ENCODE data around the gene ST7.
A peak's percentile ranks its signal among the peaks of the same experiment; 100 is the strongest.

The ST7 gene

DNA sequence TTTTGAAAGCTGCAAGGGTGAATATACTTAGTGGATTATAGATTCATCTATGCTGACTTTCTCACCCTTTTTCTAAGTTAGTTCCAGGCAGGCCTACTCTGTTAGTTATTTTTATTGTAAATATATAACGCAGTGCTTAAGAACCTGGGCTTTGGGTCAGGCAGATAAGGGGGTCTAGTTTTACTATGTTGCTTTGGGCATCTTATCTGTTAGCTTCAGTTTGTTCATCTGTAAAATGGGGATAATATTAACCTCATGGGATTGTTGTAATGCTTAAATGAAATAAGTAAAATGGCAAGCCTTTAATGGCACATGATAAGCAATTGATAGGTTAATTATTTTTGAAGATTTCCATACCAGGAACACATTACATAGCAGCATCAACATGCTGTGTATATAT lies 79.5 kb downstream of the ST7 start:
- no peak for TF ChIP-seq POLR2A (IDR thresholded peaks at IDR 0.05; ENCODE audit: low read depth, low read length)
- no peak for FAIRE-seq

GRCh38 chr7:117034851-117035464 lies 81.7 kb downstream of the ST7 start:
- FAIRE-seq: no peak
- no peak for TF ChIP-seq POLR2A (IDR thresholded peaks at IDR 0.05; ENCODE audit: low read depth, low read length)
- no peak for DNase-seq (ENCODE audit: insufficient read length, low spot score)

More for the DNA sequence above, 79.5 kb downstream of the ST7 start:
- no peak for DNase-seq (ENCODE audit: insufficient read length, low spot score)

DNA sequence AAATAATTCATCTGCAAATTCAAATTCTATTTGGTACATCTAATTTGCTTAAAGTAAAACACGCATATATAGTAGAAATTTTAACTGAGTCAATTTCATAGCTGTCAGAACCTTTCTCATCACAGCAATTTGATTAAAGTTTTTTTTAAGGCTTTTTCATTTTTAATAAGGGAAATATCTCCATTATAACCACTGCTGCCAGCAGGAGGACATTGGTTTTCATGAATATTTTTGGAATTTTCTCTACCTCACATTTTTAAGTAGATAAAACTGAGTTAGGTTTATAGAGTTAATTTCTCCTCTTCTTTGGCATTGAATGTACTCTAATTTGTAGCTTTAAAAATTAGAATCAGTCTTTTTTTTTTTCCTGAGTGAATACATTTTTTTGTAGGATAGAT lies 82.2 kb downstream of the ST7 start:
- TF ChIP-seq POLR2A (IDR thresholded peaks at IDR 0.05; ENCODE audit: low read depth, low read length): no peak
- no peak for FAIRE-seq
- no peak for DNase-seq (ENCODE audit: insufficient read length, low spot score)

- no peak for DNase-seq (ENCODE audit: insufficient read length, low spot score)
- FAIRE-seq: no peak
- no peak for TF ChIP-seq POLR2A (IDR thresholded peaks at IDR 0.05; ENCODE audit: low read depth, low read length)
Measured at GRCh38 chr7:117036053-117036669, 82.9 kb downstream of the ST7 start.

DNA sequence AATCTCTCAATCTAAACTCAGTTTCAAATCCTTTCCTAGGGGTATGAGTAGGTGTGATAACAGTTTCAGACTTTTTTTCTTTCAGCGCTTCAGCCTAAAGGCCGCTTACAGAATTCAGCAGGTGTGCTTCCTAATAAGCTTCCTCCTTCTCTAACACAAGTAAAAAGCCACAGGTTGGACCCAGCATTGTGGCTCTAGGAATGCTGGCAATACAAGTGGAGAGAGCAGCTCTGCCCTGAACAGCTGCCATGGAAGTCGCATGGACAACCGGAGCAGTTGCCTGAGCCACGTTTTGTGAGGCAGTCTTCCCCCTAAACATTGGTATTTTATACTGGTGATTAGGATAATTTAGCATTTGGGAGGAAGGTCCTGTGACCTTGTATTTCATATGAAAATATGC lies 83.5 kb downstream of the ST7 start:
- TF ChIP-seq POLR2A (IDR thresholded peaks at IDR 0.05; ENCODE audit: low read depth, low read length): no peak
- DNase-seq (ENCODE audit: insufficient read length, low spot score) (no peak), FAIRE-seq (no peak)

- TF ChIP-seq POLR2A (IDR thresholded peaks at IDR 0.05; ENCODE audit: low read depth, low read length): no peak
- FAIRE-seq (no peak), DNase-seq (ENCODE audit: insufficient read length, low spot score) (no peak)
Measured at GRCh38 chr7:117038408-117038807, 85.1 kb downstream of the ST7 start.

DNA sequence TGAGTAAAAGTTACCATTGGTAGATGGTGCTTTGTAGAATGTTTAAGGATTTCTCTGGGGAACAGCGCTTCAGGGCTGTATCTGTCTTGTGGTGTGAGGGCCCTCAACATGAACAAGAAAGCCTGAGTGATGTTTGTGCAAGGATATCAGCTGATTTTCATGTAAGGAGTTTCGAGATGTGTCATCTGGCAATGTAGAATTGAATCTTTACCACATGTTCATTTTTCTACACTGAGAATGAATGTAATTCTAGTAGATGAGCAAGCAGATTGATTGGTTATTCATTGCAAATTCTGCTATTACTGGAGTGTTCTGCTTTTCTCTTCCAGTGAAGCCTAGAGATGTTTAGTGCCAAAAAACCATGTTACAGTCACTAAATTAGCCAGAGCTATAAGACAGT lies 87.7 kb downstream of the ST7 start:
- TF ChIP-seq POLR2A (IDR thresholded peaks at IDR 0.05; ENCODE audit: low read depth, low read length): no peak
- DNase-seq (ENCODE audit: insufficient read length, low spot score) (no peak), FAIRE-seq (peak; percentile 72)

- no peak for TF ChIP-seq POLR2A (IDR thresholded peaks at IDR 0.05; ENCODE audit: low read depth, low read length)
- FAIRE-seq (no peak), DNase-seq (ENCODE audit: insufficient read length, low spot score) (no peak)
Measured at GRCh38 chr7:117041822-117042221, 88.5 kb downstream of the ST7 start.

DNA sequence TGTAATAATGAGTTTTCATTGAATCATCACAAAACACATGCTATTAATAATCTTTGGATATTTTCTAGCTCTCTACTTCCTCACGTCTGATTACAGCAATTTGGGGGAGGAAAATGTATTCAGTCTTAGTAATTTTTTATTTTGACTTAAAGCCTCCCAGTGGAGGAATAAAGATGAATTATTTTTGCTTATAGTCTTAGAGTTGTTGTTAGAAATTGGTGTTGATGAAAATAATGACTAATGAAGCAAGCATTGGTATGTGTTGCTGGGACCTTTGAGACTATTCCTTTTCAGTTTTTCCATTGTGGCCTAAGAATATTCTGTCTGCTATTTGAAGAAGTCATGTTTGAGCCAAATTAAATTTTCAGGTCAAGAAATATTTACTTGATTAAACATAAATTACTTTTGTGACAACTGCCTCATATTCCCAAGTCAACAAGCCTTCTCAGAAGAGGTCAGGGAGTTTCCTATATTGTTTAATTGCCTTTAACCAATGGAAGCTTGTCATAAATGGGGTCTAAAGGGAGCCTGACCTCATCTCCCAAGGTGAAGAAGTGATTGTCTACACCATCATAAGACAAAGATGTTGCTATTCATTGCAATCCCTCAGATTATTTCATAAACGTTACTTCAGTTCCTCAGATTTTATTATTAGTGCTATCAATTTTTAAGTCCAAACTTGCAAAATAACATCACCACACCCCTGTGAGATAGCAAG lies 90.0 kb downstream of the ST7 start:
- TF ChIP-seq POLR2A (IDR thresholded peaks at IDR 0.05; ENCODE audit: low read depth, low read length): no peak
- DNase-seq (ENCODE audit: insufficient read length, low spot score): no peak
- FAIRE-seq: no peak

- no peak for FAIRE-seq
- TF ChIP-seq POLR2A (IDR thresholded peaks at IDR 0.05; ENCODE audit: low read depth, low read length): no peak
- no peak for DNase-seq (ENCODE audit: insufficient read length, low spot score)
Measured at GRCh38 chr7:117044664-117045063, 91.4 kb downstream of the ST7 start.

- TF ChIP-seq POLR2A (IDR thresholded peaks at IDR 0.05; ENCODE audit: low read depth, low read length): no peak
- DNase-seq (ENCODE audit: insufficient read length, low spot score) (no peak), FAIRE-seq (no peak)
Measured at GRCh38 chr7:117045927-117046710, 92.8 kb downstream of the ST7 start.

GRCh38 chr7:117047496-117047895 lies 94.2 kb downstream of the ST7 start:
- FAIRE-seq (no peak), DNase-seq (ENCODE audit: insufficient read length, low spot score) (no peak)
- no peak for TF ChIP-seq POLR2A (IDR thresholded peaks at IDR 0.05; ENCODE audit: low read depth, low read length)

- no peak for TF ChIP-seq POLR2A (IDR thresholded peaks at IDR 0.05; ENCODE audit: low read depth, low read length)
- FAIRE-seq: no peak
- DNase-seq (ENCODE audit: insufficient read length, low spot score): no peak
Measured at GRCh38 chr7:117048114-117048866, 95.0 kb downstream of the ST7 start.
